Spleen (tissue), 11 donors: ENCODE measurements around the gene HLCS. TPM values are rescaled to one million over a fixed set of nuclear protein-coding genes. Genes with fewer than 3 reads are reported as not detected.

Source experiments
- DNase-seq: peaks from one replicate; pipeline ENCODE4 v3.0.0-alpha.2; 2020
- H3K27ac ChIP-seq, 8 donors: fragments of 200-600 bp; sonication (generic) in 7 of 8; 1 replicate in 4 of 8; 2 replicates in 4 of 8; pipeline versions ENCODE4 v1.5.0 to v1.8.0; 2016 to 2021; ENCODE audit warnings: inconsistent platforms in 4 of 8, mild to moderate bottlenecking in 4 of 8, moderate library complexity in 1 of 8
- H3K27me3 ChIP-seq, 7 donors: fragments of 200-600 bp; sonication (generic) in 6 of 7; replicated peaks in 1 of 7; 1 replicate in 4 of 7; 2 replicates in 3 of 7; pipeline versions ENCODE4 v1.5.0 to v1.8.0; 2016 to 2021; ENCODE audit warnings: inconsistent platforms in 3 of 7, mild to moderate bottlenecking in 1 of 7
- H3K36me3 ChIP-seq, 6 donors: fragments of 200-600 bp; sonication (generic) in 5 of 6; 1 replicate in 4 of 6; 2 replicates in 2 of 6; pipeline versions ENCODE4 v1.5.0 to v1.8.0; 2016 to 2021; ENCODE audit warnings: inconsistent platforms in 2 of 6
- H3K4me1 ChIP-seq, 6 donors: fragments of 200-600 bp; sonication (generic) in 5 of 6; 1 replicate in 3 of 6; 2 replicates in 3 of 6; pipeline versions ENCODE4 v1.5.0 to v1.8.0; 2016 to 2021; ENCODE audit warnings: inconsistent platforms in 3 of 6
- H3K4me3 ChIP-seq, 8 donors: fragments of 200-600 bp; sonication (generic) in 7 of 8; 1 replicate in 4 of 8; 2 replicates in 4 of 8; pipeline versions ENCODE4 v1.5.0 to v1.8.0; 2016 to 2021; ENCODE audit warnings: inconsistent platforms in 4 of 8, mild to moderate bottlenecking in 4 of 8, moderate library complexity in 2 of 8
- H3K9me3 ChIP-seq, 8 donors: fragments of 200-600 bp; sonication (generic) in 7 of 8; 1 replicate in 4 of 8; 2 replicates in 4 of 8; pipeline versions ENCODE4 v1.5.0 to v1.8.0; 2016 to 2021; ENCODE audit warnings: inconsistent platforms in 4 of 8
- POLR2A ChIP-seq, 3 donors: fragments of 450-650 bp; IDR thresholded peaks; one replicate each; pipeline ENCODE4 v1.5.1; 2017; ENCODE audit warnings: antibody characterized with exemption in 3 of 3, mild to moderate bottlenecking in 1 of 3
- POLR2AphosphoS5 ChIP-seq, 3 donors: sonication (generic); formaldehyde crosslinking; IDR thresholded peaks; one replicate each; pipeline ENCODE4 v1.5.1; 2017; ENCODE audit warnings: antibody characterized with exemption in 3 of 3
- WGBS, 5 donors: extraction: QIAGEN DNeasy Blood & Tissue Kit in 3 of 5; methylation state at CpG; one replicate each; pipeline versions ENCODE4 v1.1.5 to v1.1.7; 2013 to 2018; 5-methylcytosine and 5-hydroxymethylcytosine counted together
- intact Hi-C: fragments of 100-400 bp; cut with DNase I; formaldehyde crosslinking; loops from one replicate; pipeline ENCODE4 v1.15.0; 2023; ENCODE audit warnings: low total_unique reads
- polyA plus RNA-seq, 3 donors: library from polyadenylated mRNA; stranded (reverse); fragments of 200-250 nt; gene quantifications; one replicate each; pipeline ENCODE4 v1.2.1, GENCODE V29; 2013
- total RNA-seq, 7 donors: library from RNA; depleted of rRNA in 3 of 7; stranded (reverse); fragments of >200 nt in 3 of 7; fragmentation: NEBNext Ultra II Directional in 4 of 7; extraction: Animal tissue kit (Norgen Biotek cat#: 25700) in 4 of 7; gene quantifications; one replicate each; pipeline versions ENCODE4 v1.1.0 to v1.2.1, GENCODE V29; 2016 to 2021
- TF ChIP-seq, protein P1 (sequence below), 11 experiments: fragments of 200-600 bp in 7 of 11; fragments of 450-650 bp in 4 of 11; sonication (generic) in 4 of 11; IDR thresholded peaks in 8 of 11; conservative IDR thresholded peaks in 3 of 11; 1 replicate in 7 of 11; 2 replicates in 4 of 11; pipeline versions ENCODE4 v1.4.0 to v1.8.0; 2016 to 2021; ENCODE audit warnings: antibody characterized with exemption in 11 of 11, inconsistent platforms in 4 of 11, mild to moderate bottlenecking in 1 of 11
- donor health status: healthy with polysubstance abuse.
- donor health status: DM: no; HTN: no; CAD: no; lungs with moderate emphysema.
- donor health status: DM: no; HTN: no; CAD: no.
- donor health status: Bipolar disorder and iron deficiency.
- donor health status: healthy.
- donor health status: DM: no; HTN: no; CAD: no.
- donor health status: DM: yes; HTN: yes; CAD: no.

The HLCS gene
- total and polyA plus RNA-seq, 10 donors, result 1.7 to 22.8 (median 16.3) TPM

DNA sequence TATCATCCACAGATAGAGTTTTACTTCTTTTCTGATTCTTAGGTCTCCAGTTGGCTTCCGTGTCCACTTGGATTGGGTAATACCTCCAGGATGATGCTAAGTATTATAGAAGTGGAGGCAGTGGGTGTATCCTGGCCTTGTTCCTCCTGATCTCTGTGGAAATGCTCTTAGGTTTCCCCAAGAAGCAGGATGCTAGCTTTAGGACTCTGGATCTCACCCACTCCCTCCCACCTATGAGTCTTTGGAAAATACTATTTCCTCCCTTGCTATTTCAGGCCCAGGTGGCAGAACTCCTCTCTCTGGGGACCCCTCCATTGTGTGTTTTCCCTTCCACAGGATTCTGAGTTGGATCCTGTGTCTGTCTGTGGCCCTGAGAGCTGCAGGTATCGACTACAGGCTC lies 180.9 kb downstream of the HLCS start:
- intact Hi-C loops, result no loop called here

GRCh38 chr21:36784947-36785346 lies 181.5 kb downstream of the HLCS start:
- no peaks in the 10 kb centered on the region for H3K4me1 ChIP-seq
- no peak for DNase-seq
- no peak overlapping the region for H3K4me3 ChIP-seq
- WGBS, 5 donors, result 91 to 95% (median 93%) methylated on average over 12 of the region's 12 CpGs
- no peak overlapping the region for H3K27ac ChIP-seq
- no peaks in the 10 kb centered on the region for H3K27me3 ChIP-seq
- H3K9me3 ChIP-seq, result no peaks in the 10 kb centered on the region
- intact Hi-C loops, result no loop called here
- TF ChIP-seq POLR2A (IDR thresholded peaks at IDR 0.05) (no peak), POLR2AphosphoS5 (IDR thresholded peaks at IDR 0.05) (no peak)
- TF ChIP-seq, protein P1, sequence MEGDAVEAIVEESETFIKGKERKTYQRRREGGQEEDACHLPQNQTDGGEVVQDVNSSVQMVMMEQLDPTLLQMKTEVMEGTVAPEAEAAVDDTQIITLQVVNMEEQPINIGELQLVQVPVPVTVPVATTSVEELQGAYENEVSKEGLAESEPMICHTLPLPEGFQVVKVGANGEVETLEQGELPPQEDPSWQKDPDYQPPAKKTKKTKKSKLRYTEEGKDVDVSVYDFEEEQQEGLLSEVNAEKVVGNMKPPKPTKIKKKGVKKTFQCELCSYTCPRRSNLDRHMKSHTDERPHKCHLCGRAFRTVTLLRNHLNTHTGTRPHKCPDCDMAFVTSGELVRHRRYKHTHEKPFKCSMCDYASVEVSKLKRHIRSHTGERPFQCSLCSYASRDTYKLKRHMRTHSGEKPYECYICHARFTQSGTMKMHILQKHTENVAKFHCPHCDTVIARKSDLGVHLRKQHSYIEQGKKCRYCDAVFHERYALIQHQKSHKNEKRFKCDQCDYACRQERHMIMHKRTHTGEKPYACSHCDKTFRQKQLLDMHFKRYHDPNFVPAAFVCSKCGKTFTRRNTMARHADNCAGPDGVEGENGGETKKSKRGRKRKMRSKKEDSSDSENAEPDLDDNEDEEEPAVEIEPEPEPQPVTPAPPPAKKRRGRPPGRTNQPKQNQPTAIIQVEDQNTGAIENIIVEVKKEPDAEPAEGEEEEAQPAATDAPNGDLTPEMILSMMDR (IDR thresholded peaks at IDR 0.05 in 8 of 11, conservative IDR thresholded peaks at IDR 0.05 in 3 of 11), result no peak
- H3K36me3 ChIP-seq, result no peaks in the 10 kb centered on the region

More for the DNA sequence above, 180.9 kb downstream of the HLCS start:
- H3K9me3 ChIP-seq, result no peaks in the 10 kb centered on the region
- H3K36me3 ChIP-seq, result peaks cover 0 to 3% (median 0%) of the 10 kb centered on the region in 6 donors
- no peak for DNase-seq
- H3K27me3 ChIP-seq, result no peaks in the 10 kb centered on the region
- 77 to 92% (median 80%) methylated on average over 2 of the region's 2 CpGs for WGBS, 5 donors
- H3K4me1 ChIP-seq, result no peaks in the 10 kb centered on the region
- H3K27ac ChIP-seq, result no peak overlapping the region
- H3K4me3 ChIP-seq, result no peak overlapping the region
- TF ChIP-seq POLR2A (IDR thresholded peaks at IDR 0.05) (no peak), POLR2AphosphoS5 (IDR thresholded peaks at IDR 0.05) (no peak)
- TF ChIP-seq, protein P1 (IDR thresholded peaks at IDR 0.05 in 8 of 11, conservative IDR thresholded peaks at IDR 0.05 in 3 of 11), result no peak

DNA sequence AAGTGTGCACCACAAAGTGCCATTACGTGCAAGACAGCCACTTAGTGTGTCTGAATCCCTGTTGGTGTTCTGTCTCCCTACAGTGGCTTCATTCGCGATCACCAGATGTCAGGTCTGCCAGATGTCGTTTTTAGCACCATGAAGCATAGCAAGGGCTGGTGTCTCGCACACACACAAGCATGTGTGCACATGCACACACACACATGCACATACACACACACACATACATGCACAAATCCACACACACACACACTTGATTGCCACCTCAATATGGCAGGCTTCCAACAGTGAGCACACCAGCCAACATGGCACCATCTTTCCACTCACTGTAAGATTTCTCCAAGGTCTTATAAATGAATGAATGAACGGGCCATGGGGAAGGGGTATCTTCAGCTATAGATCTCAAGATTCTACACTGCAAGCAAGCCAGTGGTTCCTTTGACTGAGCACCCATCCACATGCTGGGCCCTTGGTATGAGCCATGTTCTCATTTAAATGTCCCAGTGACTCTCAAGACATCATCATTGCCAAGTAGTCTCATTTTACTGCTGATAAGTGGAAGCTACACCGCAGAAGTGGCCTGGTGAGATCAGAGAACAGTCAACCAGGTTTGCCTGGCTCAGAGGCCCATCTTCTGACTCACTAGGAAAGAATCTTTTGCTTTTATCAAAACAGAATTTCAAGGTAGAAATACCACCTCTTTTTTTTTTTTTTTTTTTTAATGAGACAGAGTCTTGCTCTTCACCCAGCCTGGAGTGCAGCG lies 182.7 kb downstream of the HLCS start:
- WGBS, 5 donors, result 90 to 97% (median 94%) methylated on average over 8 of the region's 8 CpGs
- Histone ChIP-seq H3K27me3 (no peaks in the 10 kb centered on the region), H3K4me3 (no peak overlapping the region), H3K9me3 (no peaks in the 10 kb centered on the region), H3K27ac (no peak overlapping the region), H3K4me1 (no peaks in the 10 kb centered on the region), H3K36me3 (no peaks in the 10 kb centered on the region)
- intact Hi-C loops, result no loop called here
- no peak for TF ChIP-seq POLR2AphosphoS5 (IDR thresholded peaks at IDR 0.05)
- no peak for TF ChIP-seq POLR2A (IDR thresholded peaks at IDR 0.05)
- TF ChIP-seq, protein P1 (IDR thresholded peaks at IDR 0.05 in 8 of 11, conservative IDR thresholded peaks at IDR 0.05 in 3 of 11), result no peak
- no peak for DNase-seq

- 76 to 99% (median 87%) methylated on average over 3 to 6 of the region's 6 CpGs for WGBS, 5 donors
- no peaks in the 10 kb centered on the region for H3K27me3 ChIP-seq
- TF ChIP-seq POLR2AphosphoS5 (IDR thresholded peaks at IDR 0.05), result no peak
- TF ChIP-seq, protein P1 (IDR thresholded peaks at IDR 0.05 in 8 of 11, conservative IDR thresholded peaks at IDR 0.05 in 3 of 11), result no peak
- intact Hi-C loops, result no loop called here
- H3K4me1 ChIP-seq, result no peaks in the 10 kb centered on the region
- H3K9me3 ChIP-seq, result no peaks in the 10 kb centered on the region
- no peak overlapping the region for H3K27ac ChIP-seq
- H3K4me3 ChIP-seq, result no peak overlapping the region
- DNase-seq, result no peak
- H3K36me3 ChIP-seq, result no peaks in the 10 kb centered on the region
These were observed 185.6 kb downstream of the HLCS start for GRCh38 chr21:36780861-36781260.
